HepG2 (cell line): ENCODE measurements around the gene PRUNE1. TPM values are rescaled to one million over a fixed set of nuclear protein-coding genes. Genes with fewer than 3 reads are reported as not detected.

Experiments used
- CREB1 ChIP-seq, 2 experiments: fragments of 450-650 bp in 1 of 2; IDR thresholded peaks; 2 replicates each; pipeline ENCODE4 v1.6.1; 2016 to 2017; ENCODE audit warnings: control low read depth in 1 of 2, mild to moderate bottlenecking in 1 of 2, missing compliant biosample characterization in 1 of 2, missing genetic modification characterization in 1 of 2
- DNMT3B ChIP-seq: conservative IDR thresholded peaks from 2 replicates; pipeline ENCODE4 v1.6.1; 2016; ENCODE audit warnings: missing biosample characterization, control low read depth
- EEA1 ChIP-seq: sonication (generic); formaldehyde crosslinking; IDR thresholded peaks from 2 replicates; pipeline ENCODE4 v1.5.1; 2020; ENCODE audit warnings: mild to moderate bottlenecking, missing genetic modification reagents, borderline replicate concordance
- IRX3 ChIP-seq: sonication (generic); formaldehyde crosslinking; IDR thresholded peaks from 2 replicates; pipeline ENCODE4 v1.8.1; 2023; ENCODE audit warnings: mild to moderate bottlenecking, low read depth, missing genetic modification reagents, borderline replicate concordance
- KAT7 ChIP-seq: IDR thresholded peaks from 2 replicates; pipeline ENCODE4 v1.6.1; 2018; ENCODE audit warnings: borderline replicate concordance, missing compliant biosample characterization
- MAFG ChIP-seq: sonication (generic); formaldehyde crosslinking; IDR thresholded peaks from 2 replicates; pipeline ENCODE4 v1.5.1; 2020; ENCODE audit warnings: mild to moderate bottlenecking, missing genetic modification reagents
- MTA1 ChIP-seq: sonication (generic); formaldehyde crosslinking; IDR thresholded peaks from 2 replicates; pipeline ENCODE4 v1.4.0; 2020; ENCODE audit warnings: missing genetic modification reagents, mild to moderate bottlenecking, borderline replicate concordance
- NFRKB ChIP-seq: fragments of 450-650 bp; IDR thresholded peaks from 2 replicates; pipeline ENCODE4 v1.6.1; 2017
- PHF5A ChIP-seq: IDR thresholded peaks from one replicate; pipeline ENCODE4 v1.6.1; 2018; ENCODE audit warnings: low read depth, missing genetic modification reagents; ENCODE audit not compliant: unreplicated experiment
- RFXANK ChIP-seq: IDR thresholded peaks from 2 replicates; pipeline ENCODE4 v1.6.1; 2016
- RNF2 ChIP-seq: fragments of 450-650 bp; conservative IDR thresholded peaks from 2 replicates; pipeline ENCODE4 v1.6.1; 2016; ENCODE audit warnings: low read depth
- SMAD1 ChIP-seq: sonication (generic); formaldehyde crosslinking; IDR thresholded peaks from 2 replicates; pipeline ENCODE4 v1.4.0; 2020; ENCODE audit warnings: missing genetic modification reagents, low read depth, mild to moderate bottlenecking, borderline replicate concordance
- TARDBP ChIP-seq: sonication (generic); formaldehyde crosslinking; IDR thresholded peaks from 2 replicates; pipeline ENCODE4 v1.8.0; 2022; ENCODE audit warnings: mild to moderate bottlenecking, missing genetic modification reagents
- TP53 ChIP-seq: sonication (generic); formaldehyde crosslinking; conservative IDR thresholded peaks from 2 replicates; pipeline ENCODE4 v1.4.0; 2020; ENCODE audit warnings: missing genetic modification reagents
- U2AF1 ChIP-seq: fragments of 200-400 bp; formaldehyde crosslinking; optimal IDR thresholded peaks from 2 replicates; pipeline ENCODE3; 2017; ENCODE audit warnings: mild to moderate bottlenecking, low read depth, low read length
- ZNF253 ChIP-seq: sonication (generic); formaldehyde crosslinking; IDR thresholded peaks from 2 replicates; pipeline ENCODE4 v1.8.0; 2022; ENCODE audit warnings: mild to moderate bottlenecking, missing genetic modification reagents, borderline replicate concordance
- ZNF30 ChIP-seq: sonication (generic); formaldehyde crosslinking; IDR thresholded peaks from 2 replicates; pipeline ENCODE4 v1.5.0; 2020; ENCODE audit warnings: mild to moderate bottlenecking, missing genetic modification reagents
- ZNF670 ChIP-seq: sonication (generic); formaldehyde crosslinking; IDR thresholded peaks from 2 replicates; pipeline ENCODE4 v1.8.0; 2022; ENCODE audit warnings: mild to moderate bottlenecking, missing genetic modification reagents, borderline replicate concordance
- ZNF781 ChIP-seq: sonication (generic); formaldehyde crosslinking; IDR thresholded peaks from 2 replicates; pipeline ENCODE4 v1.5.1; 2020; ENCODE audit warnings: borderline replicate concordance, mild to moderate bottlenecking, missing genetic modification reagents; ENCODE audit errors: not compliant biosample characterization
- ZNF782 ChIP-seq: sonication (generic); formaldehyde crosslinking; IDR thresholded peaks from 2 replicates; pipeline ENCODE4 v1.4.0; 2020; ENCODE audit warnings: missing genetic modification reagents, mild to moderate bottlenecking, borderline replicate concordance
- ZSCAN25 ChIP-seq: sonication (generic); formaldehyde crosslinking; IDR thresholded peaks from 2 replicates; pipeline ENCODE4 v1.8.0; 2022; ENCODE audit warnings: mild to moderate bottlenecking, missing genetic modification reagents
- polyA plus RNA-seq, 8 experiments: library from polyadenylated mRNA; depleted of rRNA in 3 of 8; stranded (reverse) in 7 of 8; unstranded in 1 of 8; fragments of >200 nt; fragmentation: Illumina TruSeq in 4 of 8; extraction: Trizol in 4 of 8; gene quantifications; 2 replicates each; pipeline versions ENCODE4 v1.2.1 to v1.2.3, GENCODE V29; 2011 to 2016; ENCODE audit warnings: low read depth in 4 of 8, missing spikeins in 1 of 8, mixed read lengths in 1 of 8; ENCODE audit not compliant: insufficient read depth in 1 of 8
- total RNA-seq, 5 experiments: library from RNA; depleted of rRNA; stranded (reverse); fragments of >200 nt; fragmentation: Illumina TruSeq; extraction: Trizol; gene quantifications; 2 replicates each; pipeline ENCODE4 v1.2.3, GENCODE V29; 2016; ENCODE audit warnings: low read depth in 1 of 5
- TF ChIP-seq, protein P1 (sequence below): sonication (generic); formaldehyde crosslinking; IDR thresholded peaks from 2 replicates; pipeline ENCODE4 v1.9.0; 2021; ENCODE audit warnings: missing genetic modification reagents, borderline replicate concordance
- TF ChIP-seq, protein P2 (sequence below): sonication (generic); formaldehyde crosslinking; IDR thresholded peaks from 2 replicates; pipeline ENCODE4 v1.4.0; 2020; ENCODE audit warnings: missing genetic modification reagents
- TF ChIP-seq, protein P3 (sequence below): sonication (generic); formaldehyde crosslinking; IDR thresholded peaks from 2 replicates; pipeline ENCODE4 v1.4.0; 2020; ENCODE audit warnings: mild to moderate bottlenecking, low read depth, missing genetic modification reagents

Gene PRUNE1
- total and polyA plus RNA-seq, 2 of the 13 experiments (the other 11 are each of a cell fraction or from before 2014, with no cell fraction given) = 19.0 to 31.9 TPM

DNA sequence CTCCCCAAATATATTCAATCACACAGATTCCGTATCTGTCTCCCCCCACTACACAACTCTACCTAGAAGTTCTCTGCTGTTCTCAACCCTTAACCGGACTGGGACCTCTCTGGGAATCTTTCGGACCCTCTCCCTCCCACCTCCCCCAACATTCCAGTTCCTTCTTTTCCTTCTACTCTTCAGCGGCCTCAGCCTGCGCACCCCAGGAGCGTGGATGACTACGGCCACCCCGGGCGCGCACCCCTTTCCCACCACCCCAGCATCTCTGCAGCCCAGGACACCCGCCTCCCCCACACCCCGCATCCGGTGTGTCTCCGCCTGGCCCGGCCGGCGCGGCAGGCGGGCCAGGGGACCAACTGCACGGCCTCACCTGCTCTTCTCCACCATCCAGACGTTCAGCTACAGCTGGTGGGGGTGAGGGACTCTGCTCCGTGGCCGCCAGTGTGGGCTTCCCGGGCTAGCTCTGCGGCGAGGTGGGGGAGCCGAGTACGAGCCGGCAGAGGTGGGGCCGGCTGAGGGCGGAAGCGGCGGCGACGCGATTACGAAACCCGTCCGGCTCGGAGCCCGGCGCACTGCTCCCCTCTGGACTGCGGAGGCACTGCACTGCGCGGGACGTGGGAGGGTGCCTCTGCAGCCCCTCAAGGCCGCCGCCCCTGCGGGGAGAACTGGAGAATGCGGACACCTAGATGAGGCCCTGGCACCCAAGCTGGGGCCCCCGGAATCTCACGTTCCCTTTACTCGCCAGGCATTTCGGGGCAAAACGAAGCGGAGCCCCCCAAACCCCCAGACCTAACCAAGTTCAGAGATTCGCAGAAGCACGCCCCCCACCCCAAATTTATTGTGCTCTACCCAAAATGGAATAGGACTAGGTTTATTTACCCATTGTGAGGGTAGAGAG, 51.1 kb downstream of the PRUNE1 start, which contains the start of gene CDC42SE1 (continued):
- peak; percentile 75; the same call in 1 of the 2 replicates for TF ChIP-seq MTA1 (CRISPR knock-in tag)
- peak; percentile 23 for TF ChIP-seq ZNF781
- TF ChIP-seq, protein P1, sequence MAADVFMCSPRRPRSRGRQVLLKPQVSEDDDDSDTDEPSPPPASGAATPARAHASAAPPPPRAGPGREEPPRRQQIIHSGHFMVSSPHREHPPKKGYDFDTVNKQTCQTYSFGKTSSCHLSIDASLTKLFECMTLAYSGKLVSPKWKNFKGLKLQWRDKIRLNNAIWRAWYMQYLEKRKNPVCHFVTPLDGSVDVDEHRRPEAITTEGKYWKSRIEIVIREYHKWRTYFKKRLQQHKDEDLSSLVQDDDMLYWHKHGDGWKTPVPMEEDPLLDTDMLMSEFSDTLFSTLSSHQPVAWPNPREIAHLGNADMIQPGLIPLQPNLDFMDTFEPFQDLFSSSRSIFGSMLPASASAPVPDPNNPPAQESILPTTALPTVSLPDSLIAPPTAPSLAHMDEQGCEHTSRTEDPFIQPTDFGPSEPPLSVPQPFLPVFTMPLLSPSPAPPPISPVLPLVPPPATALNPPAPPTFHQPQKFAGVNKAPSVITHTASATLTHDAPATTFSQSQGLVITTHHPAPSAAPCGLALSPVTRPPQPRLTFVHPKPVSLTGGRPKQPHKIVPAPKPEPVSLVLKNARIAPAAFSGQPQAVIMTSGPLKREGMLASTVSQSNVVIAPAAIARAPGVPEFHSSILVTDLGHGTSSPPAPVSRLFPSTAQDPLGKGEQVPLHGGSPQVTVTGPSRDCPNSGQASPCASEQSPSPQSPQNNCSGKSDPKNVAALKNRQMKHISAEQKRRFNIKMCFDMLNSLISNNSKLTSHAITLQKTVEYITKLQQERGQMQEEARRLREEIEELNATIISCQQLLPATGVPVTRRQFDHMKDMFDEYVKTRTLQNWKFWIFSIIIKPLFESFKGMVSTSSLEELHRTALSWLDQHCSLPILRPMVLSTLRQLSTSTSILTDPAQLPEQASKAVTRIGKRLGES = no peak
- TF ChIP-seq TARDBP (CRISPR knock-in tag) = peak; percentile 84
- TF ChIP-seq MAFG (CRISPR knock-in tag) = no peak
- no peak for TF ChIP-seq ZNF670 (CRISPR knock-in tag)
- no peak for TF ChIP-seq EEA1 (CRISPR knock-in tag)
- TF ChIP-seq CREB1 (IDR thresholded peaks at IDR 0.05) = no peak
- TF ChIP-seq CREB1 (CRISPR knock-in tag; IDR thresholded peaks at IDR 0.05) = no peak
- TF ChIP-seq, protein P2, sequence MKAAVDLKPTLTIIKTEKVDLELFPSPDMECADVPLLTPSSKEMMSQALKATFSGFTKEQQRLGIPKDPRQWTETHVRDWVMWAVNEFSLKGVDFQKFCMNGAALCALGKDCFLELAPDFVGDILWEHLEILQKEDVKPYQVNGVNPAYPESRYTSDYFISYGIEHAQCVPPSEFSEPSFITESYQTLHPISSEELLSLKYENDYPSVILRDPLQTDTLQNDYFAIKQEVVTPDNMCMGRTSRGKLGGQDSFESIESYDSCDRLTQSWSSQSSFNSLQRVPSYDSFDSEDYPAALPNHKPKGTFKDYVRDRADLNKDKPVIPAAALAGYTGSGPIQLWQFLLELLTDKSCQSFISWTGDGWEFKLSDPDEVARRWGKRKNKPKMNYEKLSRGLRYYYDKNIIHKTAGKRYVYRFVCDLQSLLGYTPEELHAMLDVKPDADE (CRISPR knock-in tag) = no peak
- no peak for TF ChIP-seq PHF5A (CRISPR knock-in tag)
- no peak for TF ChIP-seq TP53 (CRISPR knock-in tag)
- TF ChIP-seq SMAD1 = peak; percentile 74; the same call in 1 of the 2 replicates
- no peak for TF ChIP-seq NFRKB
- TF ChIP-seq RNF2 = no peak
- no peak for TF ChIP-seq IRX3 (CRISPR knock-in tag)
- no peak for TF ChIP-seq DNMT3B (CRISPR knock-in tag)
- TF ChIP-seq U2AF1 = no peak
- TF ChIP-seq ZNF253 (CRISPR knock-in tag) = no peak
- no peak for TF ChIP-seq ZNF30 (CRISPR knock-in tag)
- no peak for TF ChIP-seq RFXANK
- peak; percentile 91 for TF ChIP-seq ZSCAN25
- TF ChIP-seq KAT7 (CRISPR knock-in tag) = peak; percentile 90; the same call in 1 of the 2 replicates
- TF ChIP-seq, protein P3, sequence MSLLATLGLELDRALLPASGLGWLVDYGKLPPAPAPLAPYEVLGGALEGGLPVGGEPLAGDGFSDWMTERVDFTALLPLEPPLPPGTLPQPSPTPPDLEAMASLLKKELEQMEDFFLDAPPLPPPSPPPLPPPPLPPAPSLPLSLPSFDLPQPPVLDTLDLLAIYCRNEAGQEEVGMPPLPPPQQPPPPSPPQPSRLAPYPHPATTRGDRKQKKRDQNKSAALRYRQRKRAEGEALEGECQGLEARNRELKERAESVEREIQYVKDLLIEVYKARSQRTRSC (CRISPR knock-in tag) = no peak
- TF ChIP-seq ZNF782 = no peak
